ENCODE data around the gene PLA2G4A. TPM values are rescaled to one million over a fixed set of nuclear protein-coding genes. Genes with fewer than 3 reads are reported as not detected.

The PLA2G4A gene
- polyA plus RNA-seq, 3 donors: 7.6 to 11.6 (median 9.9) TPM

DNA sequence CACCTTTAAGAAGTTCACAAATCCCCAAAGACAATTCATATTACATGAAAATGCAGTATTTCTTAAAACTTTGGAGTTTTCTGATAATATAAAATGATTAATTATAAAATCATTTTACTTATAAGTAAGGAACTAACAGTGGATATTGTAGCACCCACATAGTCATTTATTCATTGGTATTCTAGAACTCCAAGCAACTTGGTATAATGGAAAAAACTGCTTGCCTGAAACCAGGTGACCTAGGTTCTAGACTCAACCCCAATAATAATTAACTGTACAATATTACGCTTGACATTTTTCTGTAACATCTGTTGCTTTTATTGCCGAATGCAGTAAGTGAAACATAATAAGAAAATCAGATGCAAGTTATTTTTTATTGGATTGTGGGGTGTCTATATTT, 2.4 kb downstream of the PLA2G4A start:
- DNase-seq (ENCODE audit: low read depth in 3 of 3, low spot score in 2 of 3): no peak

DNA sequence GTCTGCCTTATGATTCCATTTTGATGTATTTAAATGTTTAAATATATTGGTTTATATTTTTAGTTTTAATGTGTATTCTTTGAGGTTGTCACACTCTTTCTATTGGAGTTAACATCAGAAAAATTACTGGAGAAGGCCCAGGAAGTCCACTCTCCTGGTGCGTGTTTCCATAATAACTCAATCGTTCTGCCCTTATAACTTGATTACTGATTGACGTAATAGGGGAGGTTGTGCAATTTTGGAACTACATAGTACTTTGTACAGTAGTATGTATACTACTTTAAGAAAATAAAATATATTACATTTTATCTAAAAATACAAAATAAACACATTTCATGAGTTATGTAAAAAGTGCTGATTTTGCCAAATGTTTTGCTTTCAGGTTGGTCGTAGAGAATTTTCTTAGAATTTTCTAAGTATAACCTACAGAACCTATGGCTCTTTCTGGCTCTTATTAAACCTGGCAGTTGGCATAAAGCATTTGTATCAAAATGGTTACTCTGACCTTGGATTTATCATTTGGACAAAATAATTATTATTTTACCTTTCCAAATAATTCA, 5.7 kb downstream of the PLA2G4A start:
- no peak for DNase-seq (ENCODE audit: low read depth in 3 of 3, low spot score in 2 of 3)

DNA sequence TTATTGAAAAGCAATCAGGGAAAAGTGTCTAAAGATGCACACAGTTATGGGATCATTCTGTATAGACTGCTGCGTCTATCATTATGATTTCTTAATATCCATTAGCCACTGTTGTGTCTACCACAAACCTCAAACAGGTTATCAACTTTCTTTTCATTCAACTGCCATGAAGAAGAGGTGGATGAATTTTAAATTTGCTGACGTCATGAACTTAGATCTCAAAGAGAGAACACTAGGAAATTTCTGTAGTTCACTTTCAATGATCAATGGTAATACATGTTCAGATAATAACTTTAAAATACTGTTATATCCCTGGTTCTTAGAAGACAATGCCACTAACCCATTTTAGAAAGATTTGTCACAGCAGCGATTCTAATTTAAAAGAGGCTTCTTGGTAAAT, 6.7 kb downstream of the PLA2G4A start:
- DNase-seq (ENCODE audit: low read depth in 3 of 3, low spot score in 2 of 3): no peak

DNA sequence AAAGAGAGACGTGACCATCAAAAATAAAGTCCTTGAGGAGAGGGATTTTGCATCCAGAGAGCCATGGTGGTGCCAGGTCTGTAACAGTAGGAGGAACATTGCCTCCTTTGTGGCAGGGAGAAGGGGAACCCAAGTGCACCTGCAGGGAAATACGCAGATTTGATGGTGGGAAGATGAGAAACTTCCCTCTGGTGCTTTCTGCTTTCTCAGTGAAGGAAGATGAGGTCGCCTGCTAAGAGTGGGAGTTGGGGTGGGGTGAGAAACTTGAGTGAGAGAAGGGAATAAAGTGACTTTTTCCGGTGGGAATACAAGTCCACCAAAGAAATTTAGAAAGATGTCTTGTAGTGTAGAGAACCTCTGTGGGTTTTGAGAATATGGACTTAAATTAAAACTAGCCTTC, 9.1 kb downstream of the PLA2G4A start:
- no peak for DNase-seq (ENCODE audit: low read depth in 3 of 3, low spot score in 2 of 3)

DNA sequence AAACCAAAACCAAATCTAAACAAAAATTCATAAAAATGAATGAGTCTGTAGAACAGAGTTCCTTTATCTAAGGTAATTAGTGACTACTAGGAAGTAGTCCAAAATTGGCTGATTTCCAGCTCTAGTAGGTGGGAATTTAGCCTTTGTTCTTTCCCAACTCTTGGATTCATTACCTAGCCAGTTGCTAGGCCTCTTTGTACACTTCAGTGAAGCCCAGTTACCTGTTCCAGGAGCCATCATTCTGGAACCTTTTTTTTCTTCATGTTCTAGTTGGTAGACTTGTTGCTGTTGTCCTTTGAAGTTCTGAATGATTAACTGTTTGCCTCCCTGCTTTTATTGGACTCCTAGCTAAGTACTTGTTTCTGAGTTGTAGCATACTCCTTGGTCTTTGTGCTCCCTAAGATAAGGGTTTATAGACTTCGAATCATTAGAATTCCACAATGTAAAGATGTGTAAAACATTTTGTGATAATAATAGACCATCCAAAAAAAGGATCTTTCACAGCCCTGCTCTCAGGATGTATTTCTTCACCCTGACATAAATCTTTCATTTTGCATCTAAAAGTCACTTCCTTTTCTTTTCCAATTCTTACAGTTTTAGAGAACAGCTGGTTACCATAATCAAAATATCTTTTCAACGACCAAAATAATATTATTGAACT, 9.8 kb downstream of the PLA2G4A start:
- DNase-seq (ENCODE audit: low read depth in 3 of 3, low spot score in 2 of 3): peak in 2 of 3 donors; percentile 10 to 18

DNA sequence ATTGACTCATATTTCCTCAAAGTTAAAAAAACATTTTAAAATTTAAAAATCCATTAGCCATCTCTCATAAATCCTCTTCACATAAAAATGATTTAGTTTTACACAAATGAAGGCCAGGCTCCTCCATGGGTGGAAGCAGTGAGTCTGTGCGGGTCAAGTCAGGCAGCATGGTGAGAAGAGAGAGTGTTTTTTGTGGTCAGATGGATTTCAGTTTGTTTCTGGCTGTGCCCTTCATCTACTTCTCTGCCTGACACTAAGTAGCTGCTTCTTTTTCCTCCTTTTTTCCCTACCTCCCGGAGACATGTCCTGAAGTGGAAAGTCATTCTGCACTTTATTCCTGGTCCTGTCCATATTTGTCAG, 10.3 kb downstream of the PLA2G4A start:
- peak in 1 of 3 donors; percentile 14 for DNase-seq (ENCODE audit: low read depth in 3 of 3, low spot score in 2 of 3)

DNA sequence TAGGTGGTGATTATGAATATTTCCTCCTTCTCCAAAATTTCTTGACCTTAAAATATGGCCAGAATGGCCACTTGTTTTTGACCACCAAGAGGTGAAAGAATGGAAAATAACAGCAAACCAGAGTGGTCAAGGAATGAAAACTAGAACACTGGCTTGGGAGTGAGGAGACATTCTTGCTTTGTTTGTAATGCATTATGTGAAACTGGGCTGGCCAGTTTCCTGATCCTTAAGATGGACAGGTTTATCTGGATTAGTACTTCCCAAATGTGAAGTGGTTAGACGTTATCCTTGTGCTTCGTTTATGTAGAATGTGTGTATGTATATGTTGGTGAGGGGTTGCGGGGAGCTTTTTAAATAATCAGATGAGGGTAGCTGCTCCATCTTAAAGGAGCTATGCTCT, 12.8 kb downstream of the PLA2G4A start:
- no peak for DNase-seq (ENCODE audit: low read depth in 3 of 3, low spot score in 2 of 3)

DNA sequence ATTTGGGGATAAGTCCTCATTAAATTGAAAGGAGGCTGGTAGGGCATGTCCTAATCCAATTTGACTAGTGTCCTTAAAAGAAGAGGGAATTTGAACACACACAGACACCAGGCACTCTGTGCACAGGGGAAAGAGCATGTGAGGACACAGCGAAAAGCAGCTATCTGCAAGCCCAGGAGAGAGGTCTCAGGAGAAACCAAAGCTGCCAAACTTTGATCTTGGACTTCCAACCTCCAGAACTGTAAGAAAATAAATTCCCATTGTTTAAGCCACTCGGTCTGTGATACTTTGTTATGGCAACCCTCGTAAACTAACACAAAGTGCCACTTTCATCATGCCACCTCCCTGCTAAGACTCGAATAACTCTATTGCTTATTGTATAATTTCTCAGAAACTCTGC, 13.8 kb downstream of the PLA2G4A start:
- no peak for DNase-seq (ENCODE audit: low read depth in 3 of 3, low spot score in 2 of 3)

DNA sequence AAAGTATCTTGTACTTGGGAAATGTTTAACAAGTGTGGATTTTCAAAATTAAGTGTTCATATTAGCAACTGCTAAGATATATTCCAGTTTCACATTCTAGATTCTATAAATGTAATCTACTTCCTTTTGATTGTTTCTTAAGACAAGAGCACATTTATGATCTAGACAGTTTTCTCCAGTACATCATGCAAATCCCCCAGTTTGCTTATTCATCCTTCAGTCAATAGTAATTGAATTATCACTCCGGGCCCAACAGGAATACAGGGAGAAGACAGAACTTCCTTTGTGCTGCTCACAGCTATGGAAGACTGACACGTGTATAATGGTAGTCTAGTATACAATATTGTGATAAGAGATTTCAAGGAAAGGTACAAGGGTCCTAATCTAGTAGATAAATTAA, 14.5 kb downstream of the PLA2G4A start:
- DNase-seq (ENCODE audit: low read depth in 3 of 3, low spot score in 2 of 3): no peak

DNA sequence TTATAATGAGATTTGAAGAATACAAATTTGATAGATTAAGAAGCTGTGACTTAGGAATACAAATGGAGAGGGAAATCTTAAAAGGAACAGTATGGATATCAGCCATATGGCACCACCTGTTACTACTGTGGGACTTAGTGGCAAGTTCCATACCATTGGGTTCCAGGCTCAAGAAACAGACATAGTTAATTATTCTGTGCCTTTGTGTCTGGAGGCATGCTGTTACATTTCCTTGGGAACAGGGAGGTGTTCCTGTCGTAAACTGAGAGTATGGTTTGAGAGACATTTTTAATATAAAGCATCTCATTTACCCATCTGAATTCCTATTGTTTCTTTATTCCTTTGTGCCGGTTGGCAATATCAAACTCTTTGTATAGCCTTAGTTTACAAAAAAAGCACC, 15.2 kb downstream of the PLA2G4A start:
- DNase-seq (ENCODE audit: low read depth in 3 of 3, low spot score in 2 of 3): no peak

DNA sequence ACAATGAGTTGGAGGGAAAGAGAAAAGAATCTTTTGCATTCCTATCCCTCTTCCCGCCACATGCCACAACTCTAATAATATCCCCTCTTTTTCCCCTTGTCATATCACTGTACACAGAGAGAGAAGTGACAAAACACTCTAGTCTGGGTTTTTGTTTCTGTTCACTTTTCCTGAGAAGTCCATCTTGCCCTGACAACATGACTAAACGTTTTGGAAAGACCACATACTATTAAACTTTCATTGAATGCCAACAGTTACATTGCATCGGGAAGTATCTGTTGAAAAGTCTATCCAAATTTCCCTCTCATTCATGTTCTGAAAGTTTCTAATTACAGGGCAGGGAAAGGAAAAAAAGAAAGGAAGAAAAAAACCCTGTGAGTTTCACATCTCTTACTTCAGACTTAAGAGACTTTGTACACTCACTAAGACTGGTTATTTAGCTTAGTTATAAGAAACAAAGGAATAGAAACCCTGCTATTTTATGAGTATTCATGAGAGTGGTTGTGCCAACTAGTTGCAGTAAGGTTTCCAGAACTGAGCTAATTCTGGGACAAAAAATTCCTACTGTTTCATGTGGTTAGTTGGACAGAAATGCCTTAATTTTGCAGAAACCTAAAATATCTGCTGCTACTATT, 16.9 kb downstream of the PLA2G4A start:
- DNase-seq (ENCODE audit: low read depth in 3 of 3, low spot score in 2 of 3): no peak

DNA sequence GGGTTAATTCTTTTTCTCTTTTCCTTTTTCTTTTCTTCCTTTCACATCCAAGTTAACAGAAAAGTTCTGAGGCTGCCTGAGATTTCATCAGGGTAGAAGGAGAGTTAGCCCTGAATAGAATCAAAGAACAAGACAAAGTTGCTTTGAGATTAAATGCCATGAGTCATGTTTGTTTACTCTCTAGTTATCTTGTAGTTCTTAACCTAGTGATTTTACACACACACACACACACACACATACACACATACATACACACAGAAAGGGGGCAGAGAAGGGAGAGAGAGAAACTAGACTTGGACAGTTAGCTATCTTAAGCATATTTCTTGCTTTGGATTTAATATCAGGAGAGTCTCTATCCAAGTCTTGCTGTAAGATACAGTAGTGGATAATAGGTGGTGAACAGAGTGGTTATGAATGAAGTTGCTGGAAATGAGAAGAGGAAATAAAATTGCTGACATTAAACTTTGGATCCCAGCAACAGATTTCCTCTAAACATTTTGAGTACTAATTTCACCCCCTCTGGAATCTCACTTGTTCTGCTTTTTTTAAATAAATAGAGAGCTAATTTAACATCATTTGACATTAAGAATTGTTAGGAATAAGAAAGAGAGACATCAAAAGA, 19.9 kb downstream of the PLA2G4A start:
- no peak for DNase-seq (ENCODE audit: low read depth in 3 of 3, low spot score in 2 of 3)

DNA sequence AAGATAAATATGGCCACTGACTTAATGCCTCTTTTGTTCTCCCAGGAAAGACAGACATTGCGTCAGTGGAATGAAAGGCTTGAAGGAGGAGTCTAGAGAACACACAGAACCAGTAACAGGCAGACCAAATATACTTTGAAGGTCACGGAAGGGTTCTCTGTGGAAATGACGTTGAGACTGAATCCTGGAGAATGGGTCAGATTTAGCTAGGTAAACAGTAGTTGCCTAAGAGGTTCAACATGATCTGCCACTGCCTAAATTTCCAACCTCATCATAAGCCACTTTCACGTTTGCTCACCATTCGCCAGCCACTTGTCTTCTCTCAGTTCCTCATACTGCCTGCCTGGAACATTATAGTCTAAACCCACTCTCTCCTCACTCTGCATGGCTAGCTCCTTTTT, 20.5 kb downstream of the PLA2G4A start:
- no peak for DNase-seq (ENCODE audit: low read depth in 3 of 3, low spot score in 2 of 3)

DNA sequence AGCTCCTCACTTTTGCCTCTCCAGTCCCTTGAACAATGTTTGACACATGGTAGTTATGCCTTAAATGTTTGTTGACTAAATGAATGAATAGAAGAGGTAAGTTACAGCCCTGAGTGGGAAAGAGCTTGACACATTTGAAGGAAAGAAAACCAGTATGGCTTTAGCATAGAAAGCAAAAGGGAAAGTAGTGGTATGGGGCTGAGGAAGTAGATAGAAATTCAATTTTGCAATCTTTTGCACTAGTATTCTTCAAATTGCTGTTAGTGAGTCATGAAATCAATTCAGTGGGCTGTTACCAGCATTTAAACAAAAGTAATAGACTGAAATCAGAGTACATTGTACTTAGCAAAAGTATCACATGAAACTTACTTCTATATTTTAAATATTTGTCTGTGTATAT, 21.1 kb downstream of the PLA2G4A start:
- DNase-seq (ENCODE audit: low read depth in 3 of 3, low spot score in 2 of 3): no peak

DNA sequence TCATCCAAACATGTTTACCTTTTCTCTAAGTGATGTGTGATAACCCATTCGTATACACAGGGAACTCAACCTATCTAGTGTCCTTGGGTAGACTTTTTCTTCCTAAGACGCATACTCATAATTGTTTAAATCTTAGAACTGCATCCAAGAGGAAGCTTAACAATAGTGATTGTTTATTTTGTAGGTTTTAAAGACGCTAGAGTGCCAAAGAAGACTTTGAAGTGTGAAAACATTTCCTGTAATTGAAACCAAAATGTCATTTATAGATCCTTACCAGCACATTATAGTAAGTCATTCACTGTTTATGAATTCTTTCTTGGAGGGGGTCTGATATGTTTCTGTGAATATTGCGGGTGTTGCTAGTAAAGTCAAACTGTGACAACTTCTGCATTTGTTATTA, 25.4 kb downstream of the PLA2G4A start:
- DNase-seq (ENCODE audit: low read depth in 3 of 3, low spot score in 2 of 3): no peak

DNA sequence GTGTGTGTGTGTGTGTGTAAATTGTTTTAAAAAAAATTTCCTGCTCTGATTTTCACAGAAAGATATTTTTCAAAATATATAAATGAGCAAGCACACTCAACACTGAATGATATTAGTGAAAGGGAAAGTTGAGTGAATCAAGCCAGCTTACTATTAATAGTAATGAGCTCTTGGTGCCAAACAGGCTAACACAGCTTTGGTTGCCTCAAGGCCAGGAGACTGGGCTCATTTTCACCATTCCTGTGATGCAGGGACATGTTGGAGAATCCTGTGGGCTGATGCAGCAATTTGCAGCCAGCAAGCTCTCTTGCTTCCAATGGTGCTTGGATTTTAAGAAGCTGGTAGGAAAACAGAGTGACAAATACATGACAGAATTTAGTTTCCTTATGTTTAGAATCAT, 30.2 kb downstream of the PLA2G4A start:
- DNase-seq (ENCODE audit: low read depth in 3 of 3, low spot score in 2 of 3): no peak

DNA sequence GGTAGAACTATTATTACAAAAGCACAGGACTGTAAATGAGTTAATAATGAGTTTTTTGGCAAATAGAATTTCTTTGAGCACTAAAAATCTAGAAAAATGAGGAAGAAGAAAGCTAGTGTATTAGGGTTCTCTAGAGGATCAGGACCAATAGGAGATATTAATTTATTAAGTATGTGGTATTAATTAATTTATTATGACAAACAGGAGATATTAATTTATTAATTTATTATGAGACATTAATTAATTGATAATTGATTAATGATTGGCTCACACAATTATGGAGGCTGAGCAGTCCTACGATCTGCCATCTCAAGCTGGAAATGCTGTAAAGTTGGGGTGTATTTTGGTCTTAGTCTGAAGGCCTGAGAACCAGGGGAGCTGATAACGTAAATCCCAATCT, 31.2 kb downstream of the PLA2G4A start:
- DNase-seq (ENCODE audit: low read depth in 3 of 3, low spot score in 2 of 3): no peak

DNA sequence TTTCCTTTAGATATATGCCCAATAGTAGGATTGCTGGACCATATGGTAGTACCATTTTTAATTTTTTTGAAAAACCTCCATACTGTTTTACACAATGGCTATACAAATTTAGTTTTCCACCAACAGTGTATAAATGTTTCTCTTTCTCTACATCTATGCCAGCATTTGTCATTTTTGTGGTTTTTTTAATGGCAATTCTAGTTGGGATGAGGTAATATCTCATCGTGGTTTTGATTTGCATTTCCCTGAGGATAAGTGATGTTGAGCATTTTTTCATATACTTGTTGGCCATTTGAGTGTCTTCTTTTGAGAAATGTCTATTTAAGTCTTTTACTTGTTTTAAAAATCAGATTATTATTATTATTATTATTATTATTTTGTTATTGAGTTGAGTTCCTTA, 35.5 kb downstream of the PLA2G4A start:
- DNase-seq (ENCODE audit: low read depth in 3 of 3, low spot score in 2 of 3): no peak

DNA sequence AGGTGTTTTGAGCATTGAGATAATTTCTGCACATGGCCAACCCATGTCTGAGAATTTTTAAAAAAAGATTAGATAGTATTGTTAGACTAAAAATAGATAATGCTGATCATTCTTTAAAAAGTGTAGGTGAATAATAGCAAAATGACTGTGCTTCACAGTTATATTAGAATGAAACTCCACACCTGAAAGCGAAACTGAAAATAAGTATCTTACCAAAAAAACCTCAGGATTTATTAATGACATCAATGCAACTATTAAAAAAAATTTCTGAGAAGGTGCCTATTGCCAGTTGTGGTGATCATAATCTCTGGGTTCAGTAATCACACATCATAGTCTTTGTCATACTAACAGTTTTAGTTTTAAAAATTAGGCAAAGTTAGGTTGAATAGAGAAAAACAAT, 36.5 kb downstream of the PLA2G4A start:
- no peak for DNase-seq (ENCODE audit: low read depth in 3 of 3, low spot score in 2 of 3)

DNA sequence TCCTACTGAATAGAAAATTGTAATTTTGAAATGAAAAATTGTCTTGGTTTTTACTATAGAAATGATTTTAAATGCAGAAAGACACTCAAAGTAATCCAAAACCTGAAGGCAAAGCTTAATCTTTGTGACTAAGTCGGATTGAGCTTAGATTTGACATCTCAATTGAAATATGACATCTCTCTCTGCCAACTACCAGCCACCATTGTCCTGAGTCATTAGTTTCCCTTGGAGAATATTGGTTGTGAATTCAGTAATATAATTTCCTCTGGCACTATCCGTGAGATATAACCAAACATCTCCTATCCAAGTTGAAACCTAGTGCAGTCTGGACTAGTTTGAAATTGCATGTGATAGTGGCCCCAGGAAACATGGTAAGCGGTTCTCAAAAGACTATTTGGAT, 37.1 kb downstream of the PLA2G4A start:
- DNase-seq (ENCODE audit: low read depth in 3 of 3, low spot score in 2 of 3): no peak

DNA sequence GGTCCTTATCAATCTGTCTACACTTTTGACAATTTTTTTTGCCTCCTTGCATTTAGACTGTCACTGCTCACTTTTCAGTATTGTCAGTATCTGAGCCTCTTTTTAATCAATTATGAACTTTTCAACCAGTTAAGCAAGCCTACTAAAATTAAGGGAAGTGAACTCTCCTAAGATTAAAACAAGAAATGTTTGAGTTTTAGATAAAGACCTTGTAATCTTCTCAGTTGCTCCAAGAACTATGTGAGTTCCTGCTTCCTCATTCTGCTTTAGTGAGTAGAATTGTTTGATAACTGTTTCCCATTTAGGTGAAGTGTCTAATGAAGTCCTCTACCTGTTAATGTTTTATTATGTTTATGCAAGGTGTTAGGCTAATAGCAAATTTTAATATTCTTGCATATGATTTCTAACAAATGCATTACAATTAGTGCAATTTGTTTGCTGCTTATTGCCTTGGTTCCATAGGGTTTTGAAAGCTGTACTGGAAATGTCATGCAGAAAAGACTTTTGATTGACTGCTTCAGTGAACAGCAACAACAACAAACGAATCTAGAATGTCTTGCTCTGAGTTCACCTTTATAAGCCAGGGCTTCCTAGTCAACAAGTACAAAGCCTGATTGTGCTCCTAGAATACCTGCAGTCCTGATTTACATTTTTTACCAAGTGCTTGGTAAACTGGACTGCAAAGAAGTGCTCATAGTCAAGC, 40.9 kb downstream of the PLA2G4A start:
- no peak for DNase-seq (ENCODE audit: low read depth in 3 of 3, low spot score in 2 of 3)

DNA sequence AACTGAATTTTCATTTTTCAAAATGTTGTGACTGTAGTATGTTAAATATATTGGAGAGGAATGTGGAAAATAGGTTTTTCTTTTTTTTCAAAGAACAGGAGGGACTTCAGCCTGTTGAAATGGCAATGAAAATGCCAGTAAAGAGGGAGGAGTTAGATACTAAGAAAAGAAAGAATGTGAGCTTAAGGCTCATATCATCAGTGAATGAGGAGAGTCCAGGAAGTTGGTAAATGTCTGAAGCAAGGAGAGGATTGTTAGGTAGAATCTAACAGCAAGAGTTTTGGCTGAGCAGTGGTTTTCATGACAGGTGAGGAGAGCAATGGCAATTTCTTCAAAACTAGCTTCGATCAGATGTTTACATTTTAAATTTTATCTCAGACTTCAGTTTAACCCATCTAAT, 43.0 kb downstream of the PLA2G4A start:
- no peak for DNase-seq (ENCODE audit: low read depth in 3 of 3, low spot score in 2 of 3)
